HG03135 (cell line): ENCODE data around the gene COL1A2.

ENCODE experiments used
- ATAC-seq: cut with Tn5 transposase; IDR thresholded peaks from one replicate; pipeline ENCODE4 v1.9.1; 2021; ENCODE audit warnings: mild to moderate bottlenecking, moderate library complexity; ENCODE audit not compliant: unreplicated experiment

COL1A2 gene

GRCh38 chr7:94432281-94432670 is 37.6 kb downstream of the COL1A2 start:
- ATAC-seq, result no peak

GRCh38 chr7:94432817-94433216 is 38.1 kb downstream of the COL1A2 start:
- ATAC-seq, result no peak

- no peak for ATAC-seq
Observed at GRCh38 chr7:94433224-94433623, 38.5 kb downstream of the COL1A2 start.

GRCh38 chr7:94434042-94434441 is 39.3 kb downstream of the COL1A2 start:
- no peak for ATAC-seq

GRCh38 chr7:94436018-94436604 is 41.4 kb downstream of the COL1A2 start:
- ATAC-seq, result peak; percentile 94

GRCh38 chr7:94436700-94437099 is 42.0 kb downstream of the COL1A2 start:
- no peak for ATAC-seq

GRCh38 chr7:94439893-94440381 is 45.2 kb downstream of the COL1A2 start:
- ATAC-seq, result no peak

- ATAC-seq, result no peak
Observed at GRCh38 chr7:94440451-94441039, 45.9 kb downstream of the COL1A2 start.

GRCh38 chr7:94441138-94441537 is 46.4 kb downstream of the COL1A2 start:
- ATAC-seq, result no peak

- no peak for ATAC-seq
Observed at GRCh38 chr7:94442639-94443038, 47.9 kb downstream of the COL1A2 start.

- no peak for ATAC-seq
Observed at GRCh38 chr7:94444813-94445212, 50.1 kb downstream of the COL1A2 start.

- ATAC-seq, result no peak
Observed at GRCh38 chr7:94445696-94446194, 51.0 kb downstream of the COL1A2 start.

- no peak for ATAC-seq
Observed at GRCh38 chr7:94446308-94446707, 51.6 kb downstream of the COL1A2 start.

GRCh38 chr7:94449151-94449725 is 54.5 kb downstream of the COL1A2 start:
- peak; percentile 67 for ATAC-seq

GRCh38 chr7:94450044-94450697 is 55.5 kb downstream of the COL1A2 start:
- ATAC-seq, result no peak

GRCh38 chr7:94451187-94451586 is 56.5 kb downstream of the COL1A2 start:
- no peak for ATAC-seq

- no peak for ATAC-seq
Observed at GRCh38 chr7:94452239-94452638, 57.5 kb downstream of the COL1A2 start.

- ATAC-seq, result no peak
Observed at GRCh38 chr7:94453898-94454297, 59.2 kb downstream of the COL1A2 start.

GRCh38 chr7:94458041-94458440 is 63.3 kb downstream of the COL1A2 start:
- no peak for ATAC-seq

- ATAC-seq, result no peak
Observed at GRCh38 chr7:94466516-94466915, 71.8 kb downstream of the COL1A2 start.

GRCh38 chr7:94471604-94472003 is 76.9 kb downstream of the COL1A2 start:
- no peak for ATAC-seq

- no peak for ATAC-seq
Observed at GRCh38 chr7:94472608-94473007, 77.9 kb downstream of the COL1A2 start.
